CD1c-positive myeloid dendritic cell (primary cell): ENCODE data around the gene SULF2.

ENCODE experiments used
- DNase-seq: peaks from one replicate; pipeline ENCODE4 v3.0.0-alpha.2; 2016; ENCODE audit errors: extremely low spot score

The SULF2 gene

DNA sequence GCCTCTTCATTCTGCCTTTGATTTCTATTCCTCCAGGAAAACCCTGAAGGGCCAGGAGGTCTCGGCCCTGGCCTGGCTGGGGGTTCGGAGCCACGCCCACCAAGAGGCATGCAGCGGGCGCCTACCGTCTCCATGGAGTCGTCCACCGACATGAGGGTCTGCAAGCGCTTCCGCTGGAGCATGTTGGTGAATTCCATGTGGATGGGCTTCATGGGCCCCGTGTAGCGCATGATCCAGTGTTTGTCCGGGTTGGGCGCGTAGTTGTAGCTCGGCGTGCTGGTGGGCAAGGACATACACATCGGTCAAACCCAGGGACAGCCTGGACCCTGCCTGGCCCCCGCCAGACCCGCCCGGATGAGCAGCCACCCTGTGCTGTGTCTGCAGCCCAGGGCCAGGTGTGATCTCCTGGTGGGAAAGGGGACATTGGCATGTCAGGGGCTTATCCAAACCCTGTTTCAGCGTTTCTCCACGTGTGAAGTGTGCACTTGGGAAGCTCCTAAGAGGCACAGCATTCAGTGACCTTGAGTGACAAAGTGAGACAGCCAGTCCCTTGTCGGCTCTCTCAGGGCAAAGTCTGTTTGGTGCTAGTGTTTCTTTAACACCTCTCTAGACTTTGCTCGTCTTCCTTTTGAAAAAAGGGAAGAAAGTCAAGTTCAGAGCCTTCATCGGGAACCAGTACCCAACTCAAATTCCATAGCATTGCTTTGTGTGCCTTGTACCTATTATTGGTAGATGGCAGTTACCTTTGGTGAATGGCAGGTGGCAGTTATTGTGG lies 100.8 kb downstream of the SULF2 start:
- DNase-seq: no peak

DNA sequence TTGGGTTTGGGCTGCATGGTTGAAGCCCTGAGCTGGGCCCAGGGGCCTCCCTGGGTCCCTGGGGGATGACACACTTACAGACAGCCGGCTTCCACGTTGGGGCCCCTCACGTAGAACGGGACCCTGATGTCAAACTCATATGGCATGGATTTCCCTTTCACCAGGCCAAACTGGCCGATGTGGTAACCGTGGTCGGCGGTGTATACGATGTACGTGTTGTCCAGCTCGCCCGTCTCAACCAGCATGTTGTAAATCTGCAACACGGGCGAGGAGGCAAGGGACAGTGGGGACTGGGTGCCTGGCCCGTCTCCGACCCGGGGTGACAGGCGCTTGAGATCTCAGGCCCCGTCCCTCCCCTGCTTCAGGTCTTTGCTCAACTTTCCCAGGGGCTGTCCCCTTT lies 102.4 kb downstream of the SULF2 start:
- no peak for DNase-seq

DNA sequence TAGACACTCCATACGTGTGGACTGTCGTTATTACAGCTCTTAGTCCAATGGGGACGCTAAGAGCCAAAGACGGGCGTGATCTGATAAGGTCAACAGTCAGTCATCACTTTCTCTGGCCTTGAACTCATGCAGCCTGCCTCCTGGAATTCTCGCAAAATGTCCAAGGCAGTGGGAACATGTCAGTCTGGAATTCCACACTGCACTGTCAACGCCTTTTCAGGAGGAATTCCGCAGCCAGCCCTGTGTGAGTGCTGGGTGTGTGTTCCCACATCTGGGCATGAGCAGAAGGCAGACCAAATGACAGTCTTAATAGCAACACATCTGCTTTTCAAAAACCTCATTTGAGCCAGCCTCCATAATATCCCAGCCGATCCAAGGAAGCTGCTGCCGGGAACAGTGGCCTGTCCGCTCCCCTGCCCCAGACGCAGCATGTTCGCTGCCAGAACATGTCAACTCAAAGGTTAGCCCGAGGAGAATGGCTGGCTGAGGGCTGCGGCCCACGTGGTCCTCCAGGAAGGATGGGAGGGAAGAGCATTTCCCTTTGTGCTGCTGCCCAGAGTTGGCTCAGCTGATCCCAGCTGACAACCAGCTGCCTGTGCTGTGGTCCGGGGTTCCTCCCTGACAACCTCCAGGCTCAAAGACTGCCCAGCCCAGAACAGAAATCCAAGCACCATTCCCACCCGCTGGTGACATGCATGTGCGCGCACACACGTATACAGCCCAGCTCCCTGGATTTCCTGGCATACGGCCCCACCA lies 103.1 kb downstream of the SULF2 start:
- no peak for DNase-seq

DNA sequence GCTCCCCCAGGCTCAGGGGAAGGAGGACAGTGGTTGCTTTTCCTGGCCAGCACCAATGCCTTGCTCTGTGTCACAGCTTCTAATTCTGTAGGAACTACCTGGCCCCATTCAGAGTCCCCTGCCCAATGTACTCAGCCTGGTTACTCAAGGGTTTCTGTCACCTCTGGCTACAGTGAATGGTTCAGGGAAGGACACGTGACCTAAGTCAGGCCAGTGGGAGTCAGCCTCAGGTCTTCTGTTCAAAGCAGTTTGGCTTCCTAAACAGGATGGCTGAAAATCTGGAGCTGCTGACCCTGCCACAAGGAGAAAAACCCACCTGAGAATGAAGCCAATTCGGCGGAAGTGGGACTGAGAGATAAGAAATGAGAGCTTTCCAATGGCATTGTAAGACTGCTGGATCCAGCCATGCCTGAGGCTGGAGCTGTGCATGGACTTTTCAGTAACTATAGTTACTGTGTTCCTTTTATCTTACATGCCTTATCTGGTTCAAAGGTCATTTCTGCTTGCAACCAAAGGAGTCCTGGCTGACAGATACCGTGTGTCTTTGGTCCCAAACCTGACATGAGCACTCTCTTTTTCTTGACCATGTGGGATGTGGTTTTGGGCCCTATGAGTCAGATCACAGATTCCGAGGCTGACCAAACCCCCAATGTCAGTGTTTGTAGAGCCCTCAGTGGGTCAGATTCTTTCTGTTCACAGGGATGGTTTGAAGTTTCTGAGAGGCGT lies 104.3 kb downstream of the SULF2 start:
- DNase-seq: no peak

DNA sequence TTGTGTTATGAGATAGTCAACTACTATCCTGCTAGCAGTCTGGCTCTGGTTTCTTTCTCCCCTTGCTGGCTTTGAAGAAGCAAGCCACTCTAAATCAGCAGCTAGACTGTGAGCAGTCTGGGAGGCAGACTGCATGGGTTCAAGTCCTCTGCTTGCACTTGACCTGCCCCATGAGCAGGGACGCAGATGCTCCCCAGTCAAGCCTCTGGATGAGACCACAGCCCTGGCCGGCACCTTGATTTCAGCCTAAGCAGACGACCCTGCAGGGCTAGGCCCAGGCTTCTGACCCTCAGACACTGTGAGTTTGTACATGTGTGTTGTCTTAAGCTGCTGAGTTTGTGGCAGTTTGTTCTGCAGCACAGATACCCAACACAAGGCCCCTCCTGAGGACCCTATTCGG lies 105.8 kb downstream of the SULF2 start:
- no peak for DNase-seq

DNA sequence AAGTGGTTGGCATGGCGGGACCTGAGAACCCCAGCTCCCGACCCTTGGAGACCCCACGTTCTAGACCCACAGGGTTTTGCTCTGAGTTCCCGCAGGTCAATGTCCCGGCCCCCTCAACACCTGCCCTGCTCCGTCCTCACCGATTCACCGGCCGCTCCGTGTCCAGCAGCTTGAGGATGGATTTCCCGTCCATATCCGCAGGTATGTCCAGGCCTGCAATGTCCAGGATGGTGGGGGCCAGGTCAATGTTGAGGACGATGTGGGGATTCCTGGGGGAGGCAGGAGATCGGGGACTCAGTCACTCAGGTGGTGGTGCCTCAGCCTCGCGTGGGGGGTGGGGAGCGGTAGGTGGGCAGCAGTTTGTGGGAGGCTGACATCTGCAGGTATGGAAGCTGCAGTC lies 106.7 kb downstream of the SULF2 start:
- DNase-seq: no peak

DNA sequence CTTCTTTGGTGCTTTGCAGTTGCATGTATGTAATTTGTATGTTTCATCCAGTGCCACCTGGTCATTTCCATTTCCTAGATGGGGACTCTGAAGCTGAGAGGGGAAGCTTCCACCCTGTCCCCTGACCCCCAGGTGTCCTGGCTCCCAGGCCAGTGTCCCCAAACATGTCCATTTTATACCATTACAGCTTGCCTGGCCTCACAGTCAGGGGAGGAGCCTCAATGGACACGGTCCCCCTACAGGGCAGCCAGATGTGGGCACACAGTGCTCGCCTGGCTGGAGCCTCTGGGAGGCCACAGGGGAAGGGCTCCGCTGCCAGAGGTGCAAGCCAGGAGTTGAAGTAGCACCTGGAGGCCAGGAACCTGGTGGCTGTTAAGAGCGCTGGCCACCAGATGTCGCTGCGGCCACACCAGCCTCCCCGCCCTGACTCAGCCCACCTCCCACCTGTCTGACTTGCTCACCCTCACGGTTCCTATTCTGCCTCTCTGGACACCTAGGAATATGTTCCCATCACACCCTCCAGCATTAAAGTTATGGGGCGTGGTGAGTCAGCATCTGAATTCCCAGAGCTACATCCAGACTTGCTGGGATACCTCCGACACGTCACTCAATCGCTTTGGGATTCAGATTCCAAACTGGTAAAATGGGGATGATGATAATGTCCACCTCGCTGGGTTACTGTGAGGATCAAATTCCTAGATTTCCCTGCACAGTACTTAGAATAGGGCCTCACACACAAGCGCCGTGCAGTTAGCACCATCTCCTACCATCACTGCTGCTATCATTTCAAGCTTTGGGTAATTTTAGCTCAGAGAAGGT lies 107.4 kb downstream of the SULF2 start:
- DNase-seq: peak; percentile 58

DNA sequence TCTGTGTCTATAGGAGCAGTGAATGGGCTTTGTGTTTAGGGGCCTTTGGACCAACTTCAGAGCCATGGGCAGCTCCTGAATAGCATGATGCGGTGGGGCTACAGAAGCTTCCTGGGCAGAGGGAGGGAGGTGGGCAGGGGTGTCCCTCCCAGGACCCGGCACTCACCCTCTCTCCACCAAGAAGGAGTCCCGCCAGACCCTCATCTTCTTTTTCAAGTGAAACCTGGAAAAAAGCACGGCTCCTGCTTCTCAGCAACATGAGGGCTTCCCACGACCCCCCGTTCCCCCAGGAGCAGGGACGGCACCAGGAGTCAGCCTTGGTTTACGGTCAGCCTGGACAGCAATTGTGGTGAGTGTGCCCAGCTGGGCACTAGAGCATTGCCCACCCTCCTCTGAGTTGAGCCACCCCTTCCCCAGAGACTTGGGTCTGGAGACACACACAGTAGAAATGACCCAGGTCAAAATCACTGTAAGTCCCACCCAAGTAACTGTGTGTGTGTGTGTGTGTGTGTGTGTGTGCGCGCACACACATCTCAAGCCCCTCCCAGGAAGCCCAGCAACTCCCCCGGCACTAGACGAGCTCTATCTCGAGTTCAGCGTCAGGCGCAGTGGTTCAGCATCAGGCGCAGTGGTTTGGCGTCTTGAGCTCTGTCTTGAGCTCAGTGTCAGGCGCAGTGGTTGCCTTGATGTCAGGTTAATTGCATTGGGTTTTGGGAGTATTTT lies 108.2 kb downstream of the SULF2 start:
- no peak for DNase-seq

DNA sequence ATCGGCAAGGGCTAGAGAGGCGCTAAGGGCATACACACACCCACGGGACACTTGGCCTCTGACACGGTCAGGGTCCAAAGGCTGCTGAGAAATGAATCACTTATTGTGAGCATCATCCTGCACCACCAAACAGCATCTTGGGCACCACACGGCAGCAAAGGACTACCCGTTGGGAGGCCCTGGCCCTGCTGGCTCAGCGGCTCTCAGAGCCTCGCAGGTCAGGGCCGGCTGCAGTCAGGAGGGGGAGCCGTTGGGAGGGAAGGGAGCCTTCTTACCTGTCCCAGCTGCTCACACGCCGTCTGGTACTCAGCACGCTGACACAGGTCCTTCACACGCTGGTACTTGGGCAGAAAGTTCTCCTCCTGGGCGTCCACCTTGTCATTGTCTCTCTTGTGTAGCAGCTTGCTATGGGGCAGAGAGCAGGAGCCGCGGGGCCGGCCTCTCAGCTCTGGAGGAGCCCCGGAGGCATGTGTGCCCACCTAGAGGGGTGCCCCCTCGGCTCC lies 109.0 kb downstream of the SULF2 start:
- DNase-seq: no peak

DNA sequence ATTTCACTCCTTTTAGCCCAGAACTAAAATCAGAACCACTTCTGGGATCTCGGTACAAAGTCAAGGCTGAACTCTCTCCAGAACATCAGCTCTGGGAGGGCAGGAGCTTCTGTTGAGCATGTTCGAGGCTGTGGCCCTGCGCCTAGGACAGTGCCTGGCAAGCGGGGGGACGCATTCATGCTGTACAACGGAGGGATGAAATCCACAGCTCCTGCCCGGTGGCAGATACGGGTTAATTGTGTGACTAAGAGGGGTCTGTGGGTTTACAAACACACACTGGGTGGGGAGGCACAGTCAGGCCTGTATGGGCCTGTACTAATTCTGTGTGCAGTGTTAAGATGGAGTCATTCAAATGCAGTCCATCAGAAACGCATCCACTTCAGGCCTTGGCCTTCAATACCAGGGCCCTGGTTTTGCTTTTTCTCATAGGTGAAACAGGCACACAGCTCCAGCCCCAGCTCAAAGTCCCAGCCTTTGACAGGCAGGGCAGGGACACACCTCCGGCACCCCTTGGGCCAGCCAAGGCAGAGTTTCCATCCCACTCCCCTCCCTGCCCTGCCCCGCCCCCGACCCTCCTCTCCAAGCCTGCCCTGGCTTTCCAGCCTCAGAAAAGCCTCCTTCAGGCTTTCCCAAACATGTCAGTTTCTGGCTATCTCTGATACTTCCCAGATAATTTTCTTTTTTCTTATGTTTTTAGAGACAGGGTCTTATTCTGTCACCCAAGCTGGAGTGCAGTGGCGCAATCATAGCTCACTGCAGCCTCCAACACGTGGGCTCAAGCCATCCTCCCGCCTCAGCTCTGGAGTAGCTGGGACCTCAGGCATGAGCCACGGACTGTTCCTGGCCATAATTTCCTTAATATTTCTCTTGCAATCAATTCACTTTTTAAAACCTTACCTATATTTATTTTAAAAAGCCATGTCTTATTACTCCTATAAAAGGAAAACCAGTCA lies 109.8 kb downstream of the SULF2 start:
- no peak for DNase-seq

DNA sequence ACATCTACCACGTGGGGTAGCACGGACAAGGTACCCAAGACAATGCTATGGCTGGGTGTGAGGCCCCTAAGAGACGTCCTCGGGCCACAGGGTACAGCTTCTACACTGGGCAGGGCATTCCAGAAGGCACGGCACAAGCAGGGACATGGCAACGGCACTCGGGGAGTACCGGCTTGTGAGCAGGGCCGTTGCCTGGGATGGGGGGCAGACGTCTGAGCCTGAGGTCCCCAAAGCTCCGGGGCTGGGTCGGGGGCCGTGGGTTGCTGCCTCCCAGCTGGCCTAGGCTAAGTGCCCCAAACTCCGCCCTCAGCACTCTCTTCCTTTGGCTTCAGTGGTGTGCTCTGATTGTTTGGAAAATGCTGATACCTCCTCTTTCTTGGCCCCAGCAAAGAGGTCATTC lies 110.6 kb downstream of the SULF2 start:
- no peak for DNase-seq

DNA sequence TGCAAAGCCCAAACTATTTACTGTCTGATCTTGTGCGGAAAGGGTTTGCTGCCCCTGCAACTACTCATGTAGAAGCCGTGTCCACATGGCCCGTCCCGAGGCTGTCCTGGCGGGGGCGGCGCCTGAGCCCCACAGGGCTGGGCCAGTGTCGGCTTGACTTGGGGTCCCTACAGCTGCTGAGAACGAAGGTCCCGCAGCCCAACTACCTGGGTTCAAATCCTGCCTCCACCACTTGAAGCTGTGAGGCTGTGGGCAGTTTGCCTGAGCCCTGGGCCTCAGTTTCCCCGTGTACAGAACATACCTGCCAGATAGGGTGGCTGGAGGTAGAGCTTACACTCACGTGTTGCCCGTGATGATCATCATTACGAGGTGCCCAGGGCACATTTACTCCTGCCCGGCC lies 111.1 kb downstream of the SULF2 start:
- DNase-seq: no peak

DNA sequence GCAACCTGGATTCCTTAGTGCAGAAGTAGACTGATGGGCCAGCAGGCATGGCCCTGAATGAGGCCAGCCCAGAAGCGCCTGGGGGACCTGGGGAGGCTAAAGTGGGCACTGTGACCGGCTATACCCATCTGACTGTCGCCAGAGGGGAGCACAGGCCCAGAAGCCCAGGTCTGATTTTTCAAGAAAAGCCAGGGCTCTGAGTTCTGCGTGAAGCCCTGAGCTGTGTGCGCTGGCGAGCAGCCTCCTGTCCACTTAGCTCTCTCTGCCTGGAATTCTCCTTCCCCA lies 111.7 kb downstream of the SULF2 start:
- DNase-seq: no peak

DNA sequence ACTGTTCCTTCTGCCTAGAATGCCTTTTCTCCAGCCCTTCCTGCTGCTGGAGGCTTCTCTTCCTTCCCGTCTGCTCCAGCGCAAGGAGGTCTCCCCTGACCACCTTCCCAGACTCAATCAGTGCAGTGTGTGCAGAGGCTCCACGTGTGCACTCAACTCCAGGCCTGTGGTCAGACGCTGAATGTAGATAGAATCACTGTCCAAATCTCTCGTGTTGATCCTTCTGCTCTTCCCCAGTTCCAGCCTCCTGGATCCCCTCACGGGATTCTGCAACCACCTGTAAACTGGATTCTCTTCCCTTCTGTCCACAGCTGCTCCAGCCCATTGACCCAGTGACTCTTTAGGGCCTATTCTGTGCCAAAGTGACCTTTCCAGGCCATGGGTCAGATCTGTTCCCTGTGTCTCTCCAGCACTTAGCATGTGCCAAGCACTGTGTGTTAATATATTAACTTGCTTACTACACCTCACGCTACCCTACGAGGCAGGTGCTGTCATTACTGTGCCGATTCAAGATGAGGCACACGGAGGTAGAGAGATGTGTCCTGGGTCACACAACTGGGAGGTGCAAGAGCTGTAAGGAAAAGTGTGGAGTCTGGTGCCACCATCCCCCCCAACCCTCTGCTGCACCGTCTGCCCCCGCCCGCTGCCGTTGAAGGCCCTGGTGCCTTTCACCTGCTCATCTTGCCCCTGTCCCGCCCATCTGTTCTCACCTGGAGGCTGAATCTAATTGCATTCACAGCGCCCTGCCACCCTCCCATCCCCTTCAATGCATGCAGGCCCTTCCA lies 112.2 kb downstream of the SULF2 start:
- DNase-seq: no peak

DNA sequence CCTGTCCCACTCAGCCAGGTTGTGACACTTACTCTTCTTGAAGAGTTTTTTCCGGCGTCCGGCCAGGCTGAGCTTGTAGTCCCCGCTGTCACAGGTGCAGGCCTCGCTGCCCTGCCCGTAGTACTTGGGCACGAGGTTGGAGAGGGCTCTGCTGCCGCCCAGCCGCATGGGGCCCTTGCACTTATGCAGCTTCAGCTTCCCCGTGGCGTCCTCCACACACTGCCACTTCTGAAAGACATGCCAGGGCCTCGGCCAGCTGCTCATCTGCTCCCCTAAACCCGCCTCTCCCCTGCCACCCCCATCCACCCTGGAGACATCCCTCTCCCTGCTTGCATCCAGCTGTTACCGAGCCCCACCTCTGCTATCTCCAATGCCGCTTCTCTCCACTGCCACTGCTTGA lies 113.1 kb downstream of the SULF2 start:
- no peak for DNase-seq

DNA sequence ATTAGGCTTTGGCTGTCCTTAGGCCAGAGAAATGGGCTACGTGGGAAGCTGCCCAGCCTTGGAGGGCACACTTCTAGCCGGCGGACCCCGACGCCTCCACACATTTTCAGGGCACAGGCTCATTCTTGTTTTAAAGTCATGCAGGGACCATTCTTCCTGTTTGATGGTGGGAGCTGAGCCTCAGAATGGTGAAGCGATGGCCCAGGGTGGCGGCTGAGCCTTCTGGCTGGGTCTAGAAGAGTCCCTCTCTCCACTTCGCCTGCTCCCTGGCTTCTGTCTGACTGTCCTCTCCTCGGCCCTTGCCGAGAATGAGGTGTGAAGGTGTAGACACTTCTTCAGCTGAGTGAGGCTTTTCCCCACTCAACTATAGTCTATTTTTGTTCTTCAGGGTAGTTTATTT lies 114.4 kb downstream of the SULF2 start:
- DNase-seq: no peak

DNA sequence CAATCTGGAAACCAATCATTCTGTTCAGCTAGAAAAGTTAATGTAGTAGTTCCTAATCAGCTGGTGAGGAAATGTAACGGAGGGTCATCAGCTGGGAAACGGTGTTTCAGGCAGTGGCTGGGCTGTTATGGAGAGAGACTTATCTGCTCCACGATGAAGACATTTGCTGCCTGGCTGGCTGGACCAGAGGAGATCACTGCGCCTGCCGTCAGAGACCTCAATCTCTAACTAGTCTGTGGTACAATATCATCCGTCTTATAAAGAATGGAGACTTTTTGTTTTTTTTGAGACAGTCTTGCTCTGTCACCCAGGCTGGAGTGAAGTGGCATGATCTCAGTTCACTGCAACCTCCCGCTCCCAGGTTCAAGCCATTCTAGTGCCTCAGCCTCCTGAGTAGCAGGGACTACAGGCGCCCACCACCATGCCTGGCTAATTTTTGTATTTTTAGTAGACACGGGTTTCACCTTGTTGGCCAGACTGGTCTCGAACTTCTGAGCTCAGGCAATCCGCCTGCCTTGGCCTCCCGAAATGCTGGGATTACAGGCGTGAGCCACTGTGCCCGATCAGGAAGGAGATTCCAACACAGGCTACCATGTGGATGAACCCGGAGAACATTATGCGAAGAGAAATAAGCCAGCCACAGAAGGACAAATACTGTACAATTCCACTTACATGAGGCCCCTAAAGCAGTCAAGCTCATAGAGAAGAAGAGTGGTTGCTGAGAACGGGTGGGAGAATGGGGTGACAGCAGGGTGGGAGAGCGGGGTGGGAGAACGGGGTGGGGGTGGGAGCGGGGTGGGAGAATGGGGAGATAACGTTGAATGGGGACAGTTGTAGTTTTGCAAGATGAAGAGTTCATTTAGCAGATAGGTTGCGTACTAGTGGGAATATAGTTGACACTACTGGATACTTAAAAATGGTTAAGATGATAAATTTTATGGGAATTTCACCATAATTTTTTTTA lies 115.1 kb downstream of the SULF2 start:
- DNase-seq: no peak

DNA sequence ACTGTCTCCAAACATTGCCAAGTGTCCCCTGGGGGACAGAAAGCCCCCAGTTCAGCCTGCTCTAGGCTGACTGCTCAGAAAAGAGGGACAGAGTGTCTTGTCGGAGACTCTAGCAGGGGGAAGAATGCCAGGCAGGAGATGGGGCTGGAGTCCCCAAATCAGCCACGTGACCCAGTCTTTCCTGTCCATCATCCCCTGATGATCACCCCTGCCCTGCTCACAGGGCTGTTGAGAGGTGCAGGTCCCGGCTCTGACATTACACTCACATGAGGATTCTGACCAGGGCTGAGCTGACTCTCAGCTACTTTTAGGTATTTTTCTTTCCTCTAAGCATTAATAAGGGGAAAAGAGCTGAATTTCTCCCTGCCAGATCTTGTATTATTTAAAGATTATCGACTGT lies 115.8 kb downstream of the SULF2 start:
- no peak for DNase-seq
